Fibroblast of villous mesenchyme (primary cell): ENCODE measurements around the gene PRRT1. TPM values are rescaled to one million over a fixed set of nuclear protein-coding genes. Genes with fewer than 3 reads are reported as not detected.
A peak's percentile ranks its signal among the peaks of the same experiment; 100 is the strongest.

Experiments
- DNase-seq: peaks from one replicate; pipeline ENCODE4 v3.0.0-alpha.2; 2010; ENCODE audit warnings: low read depth
- H3K4me3 ChIP-seq: 2 replicates; pipeline ENCODE4 v1.5.1; 2011; ENCODE audit warnings: low read depth, mild to moderate bottlenecking, low read length
- total RNA-seq: library from RNA; depleted of rRNA; stranded (reverse); fragments of >200 nt; gene quantifications from 2 replicates; pipeline ENCODE4 v1.2.3, GENCODE V29; 2012
- TF ChIP-seq, protein P1 (sequence below): IDR thresholded peaks from 2 replicates; pipeline ENCODE4 v1.5.1; 2012; ENCODE audit warnings: low read depth, mild to moderate bottlenecking, low read length; ENCODE audit not compliant: insufficient read depth

The PRRT1 gene
- total RNA-seq, 1 donor, result under 0.01 TPM

DNA sequence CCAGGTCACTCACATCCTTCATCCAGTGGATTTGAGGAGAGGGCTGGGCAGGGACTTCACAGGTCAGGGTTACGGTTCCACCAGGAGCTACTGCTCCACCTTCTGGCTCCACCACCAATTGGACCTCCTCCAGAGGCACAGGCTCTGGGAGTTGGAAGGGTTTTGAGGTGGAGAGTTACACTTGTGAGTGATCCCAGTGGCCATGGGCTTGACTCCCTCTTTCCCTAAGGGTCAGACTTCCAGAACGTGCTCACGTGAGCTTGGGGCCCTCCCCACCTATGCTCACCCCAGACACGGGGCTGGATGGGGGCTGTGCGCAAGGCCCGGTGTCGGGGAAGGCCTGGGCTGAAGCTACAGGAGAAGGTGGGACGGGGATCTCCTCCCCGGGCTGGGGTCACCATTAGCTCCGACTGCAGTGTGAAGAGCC lies 30.8 kb upstream of the PRRT1 start:
- TF ChIP-seq, protein P1, sequence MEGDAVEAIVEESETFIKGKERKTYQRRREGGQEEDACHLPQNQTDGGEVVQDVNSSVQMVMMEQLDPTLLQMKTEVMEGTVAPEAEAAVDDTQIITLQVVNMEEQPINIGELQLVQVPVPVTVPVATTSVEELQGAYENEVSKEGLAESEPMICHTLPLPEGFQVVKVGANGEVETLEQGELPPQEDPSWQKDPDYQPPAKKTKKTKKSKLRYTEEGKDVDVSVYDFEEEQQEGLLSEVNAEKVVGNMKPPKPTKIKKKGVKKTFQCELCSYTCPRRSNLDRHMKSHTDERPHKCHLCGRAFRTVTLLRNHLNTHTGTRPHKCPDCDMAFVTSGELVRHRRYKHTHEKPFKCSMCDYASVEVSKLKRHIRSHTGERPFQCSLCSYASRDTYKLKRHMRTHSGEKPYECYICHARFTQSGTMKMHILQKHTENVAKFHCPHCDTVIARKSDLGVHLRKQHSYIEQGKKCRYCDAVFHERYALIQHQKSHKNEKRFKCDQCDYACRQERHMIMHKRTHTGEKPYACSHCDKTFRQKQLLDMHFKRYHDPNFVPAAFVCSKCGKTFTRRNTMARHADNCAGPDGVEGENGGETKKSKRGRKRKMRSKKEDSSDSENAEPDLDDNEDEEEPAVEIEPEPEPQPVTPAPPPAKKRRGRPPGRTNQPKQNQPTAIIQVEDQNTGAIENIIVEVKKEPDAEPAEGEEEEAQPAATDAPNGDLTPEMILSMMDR, result no peak
- no peak overlapping the region for H3K4me3 ChIP-seq
- DNase-seq, result no peak

DNA sequence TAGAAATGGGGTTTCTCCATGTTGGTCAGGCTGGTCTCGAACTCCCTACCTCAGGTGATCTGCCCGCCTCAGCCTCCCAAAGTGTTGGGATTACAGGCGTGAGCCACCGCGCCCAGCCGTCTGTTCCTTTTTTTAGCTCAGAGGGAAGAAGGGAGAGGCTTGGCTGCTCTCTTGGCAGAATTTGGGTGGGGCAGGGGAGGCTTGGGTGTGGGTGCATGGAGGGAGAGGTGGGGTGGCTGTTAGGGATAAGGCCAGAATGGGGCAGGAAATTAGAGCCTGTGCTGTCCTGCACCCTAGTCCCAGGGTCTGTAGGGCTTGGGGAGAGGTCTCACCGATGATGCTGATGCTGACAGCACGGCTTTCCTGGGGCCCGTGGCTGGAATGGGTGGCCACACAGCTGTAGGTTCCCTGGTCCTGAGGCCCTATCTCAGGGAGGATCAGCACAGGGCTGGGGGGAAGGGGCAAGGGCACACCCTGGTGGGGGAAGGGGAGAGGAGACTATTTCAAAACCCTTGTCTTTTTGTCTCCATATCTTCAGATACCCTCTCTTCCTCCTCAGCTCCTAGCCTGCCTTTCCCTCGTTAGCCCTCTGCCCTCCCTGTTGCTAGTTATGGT lies 30.3 kb upstream of the PRRT1 start:
- TF ChIP-seq, protein P1, result no peak
- DNase-seq, result no peak
- H3K4me3 ChIP-seq, result no peak overlapping the region

DNA sequence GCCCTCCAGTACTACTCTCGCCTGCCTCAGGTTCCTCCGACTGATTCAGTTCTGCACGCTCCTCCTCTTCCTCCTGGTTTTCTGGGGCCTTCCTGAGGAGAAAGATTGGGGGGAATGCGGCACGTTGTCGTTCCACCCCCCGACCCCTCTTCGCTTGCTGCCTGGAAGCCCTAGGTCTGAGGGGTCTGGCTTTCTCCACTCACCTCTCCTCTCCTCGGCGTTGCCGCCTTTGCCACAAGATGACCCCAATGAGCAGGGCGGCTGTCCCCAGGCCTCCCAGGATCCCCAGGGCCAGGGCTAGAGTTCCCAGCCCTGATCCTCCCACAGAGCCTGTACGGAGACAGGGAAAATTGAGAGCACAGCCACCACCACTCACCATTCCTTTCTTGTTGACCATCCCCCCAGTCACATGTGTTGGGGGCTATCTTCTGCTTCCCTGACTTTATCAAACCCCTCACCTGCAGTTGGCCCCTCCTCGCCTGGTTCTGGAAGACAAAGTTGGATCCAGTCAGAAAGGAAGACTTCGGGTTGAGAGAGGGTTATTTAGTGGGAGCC lies 29.5 kb upstream of the PRRT1 start:
- no peak for DNase-seq
- H3K4me3 ChIP-seq, result no peak overlapping the region
- TF ChIP-seq, protein P1, result no peak

DNA sequence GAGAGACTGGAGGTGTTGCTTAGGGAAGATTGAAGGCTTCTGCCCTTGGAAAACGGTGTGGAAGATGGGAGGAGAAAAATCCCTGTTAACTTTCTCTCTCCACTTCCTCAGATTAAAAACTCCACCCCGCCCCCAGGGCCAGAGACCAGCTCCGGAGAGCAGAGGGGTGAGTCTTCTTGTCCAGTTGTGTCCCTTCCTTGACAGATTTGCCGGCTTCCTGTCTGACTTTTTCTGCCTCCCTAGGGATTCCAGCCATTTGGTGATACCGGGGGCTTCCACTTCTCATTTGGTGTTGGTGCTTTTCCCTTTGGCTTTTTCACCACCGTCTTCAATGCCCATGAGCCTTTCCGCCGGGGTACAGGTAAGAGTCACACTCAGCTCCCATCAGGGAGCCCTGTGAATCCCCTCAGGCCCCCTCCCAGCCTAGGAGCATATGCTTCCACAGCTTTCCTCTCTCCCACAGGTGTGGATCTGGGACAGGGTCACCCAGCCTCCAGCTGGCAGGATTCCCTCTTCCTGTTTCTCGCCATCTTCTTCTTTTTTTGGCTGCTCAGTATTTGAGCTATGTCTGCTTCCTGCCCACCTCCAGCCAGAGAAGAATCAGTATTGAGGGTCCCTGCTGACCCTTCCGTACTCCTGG lies 28.1 kb upstream of the PRRT1 start:
- TF ChIP-seq, protein P1, result no peak
- no peak overlapping the region for H3K4me3 ChIP-seq

DNA sequence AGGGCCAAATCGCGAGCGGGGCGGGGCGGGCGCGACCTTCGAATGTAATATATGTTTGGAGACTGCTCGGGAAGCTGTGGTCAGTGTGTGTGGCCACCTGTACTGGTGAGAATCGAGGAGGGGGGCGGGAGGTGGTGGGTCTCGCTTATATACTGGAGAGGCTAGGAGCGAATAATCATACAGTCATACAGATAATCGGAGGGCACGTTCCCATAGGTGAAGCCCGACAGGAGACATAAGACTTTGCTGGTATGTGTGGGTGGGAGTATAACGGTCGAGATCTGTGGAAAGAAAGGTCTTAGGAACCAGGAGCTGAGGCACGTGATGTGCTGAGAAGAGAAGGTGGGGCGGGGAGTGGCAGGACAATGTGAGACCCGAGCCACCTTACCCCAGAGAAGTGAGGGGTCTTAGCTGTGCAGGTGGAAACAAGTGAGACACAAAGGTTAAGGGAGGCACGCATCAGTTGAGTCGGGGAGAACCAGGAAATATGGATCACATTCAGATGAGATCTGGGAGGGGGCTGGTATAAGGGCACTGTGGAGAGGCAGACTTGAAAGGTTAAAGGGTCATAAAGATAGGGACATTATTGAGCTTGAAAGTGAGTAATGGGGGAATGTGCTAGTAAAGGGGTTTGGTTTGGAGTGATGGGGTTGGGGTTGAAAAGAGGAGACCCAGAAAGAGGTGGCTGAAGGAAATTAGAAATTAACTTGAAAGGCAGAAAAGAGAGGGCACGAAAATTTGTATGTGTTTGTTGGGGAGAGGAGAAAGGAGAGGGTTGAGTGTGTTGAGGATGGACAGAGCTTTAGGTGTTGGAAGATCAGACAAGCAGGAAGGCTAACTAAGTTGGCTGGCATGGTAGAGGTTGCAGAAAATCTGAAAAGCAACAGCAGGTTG lies 27.1 kb upstream of the PRRT1 start:
- TF ChIP-seq, protein P1, result no peak
- H3K4me3 ChIP-seq, result peak overlapping the region; percentile 92
- DNase-seq, result no peak

More for the DNA sequence above, 28.1 kb upstream of the PRRT1 start:
- no peak for DNase-seq

DNA sequence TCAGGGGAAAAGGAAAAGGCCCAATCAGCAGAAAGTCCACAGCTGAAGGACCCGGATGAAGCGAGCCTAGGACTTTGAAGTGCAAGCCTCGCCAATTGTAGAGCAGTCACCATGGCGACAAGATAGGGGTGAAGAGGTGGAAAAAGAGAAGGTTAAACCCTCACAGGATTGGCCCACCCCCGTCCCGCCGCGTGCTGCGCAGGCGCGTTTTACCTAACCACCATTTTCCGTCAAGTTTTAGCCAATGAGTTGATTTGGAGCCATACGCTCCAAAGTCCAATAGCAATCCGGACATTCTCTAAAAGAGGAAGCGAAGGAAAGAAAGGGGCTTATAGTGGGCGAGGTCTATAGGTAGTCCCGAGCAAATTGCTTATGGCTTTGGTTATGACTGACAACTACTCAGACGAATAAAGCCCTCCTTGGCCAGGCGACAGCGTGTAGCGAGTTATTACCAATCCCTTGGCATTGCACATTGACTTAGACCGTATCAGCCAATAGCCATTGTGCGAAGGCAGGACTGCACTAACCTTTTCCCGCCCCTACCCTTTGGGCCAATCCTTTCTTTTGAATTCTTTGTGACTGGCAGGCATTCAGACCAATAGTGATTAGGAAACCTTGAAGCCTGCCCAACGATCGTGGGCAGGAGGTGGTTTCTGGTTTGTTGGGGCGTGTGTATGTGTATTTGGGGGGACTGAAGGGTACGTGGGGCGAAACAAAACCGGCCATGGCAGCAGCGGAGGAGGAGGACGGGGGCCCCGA lies 26.2 kb upstream of the PRRT1 start, which contains the start of gene RNF5:
TSS of gene RNF5 (plus strand) at position 618 of the 759 bp plus-strand sequence. CDS start at position 725, 107 bp downstream.
- H3K4me3 ChIP-seq, result peak within 1 kb of the TSS; percentile 92
- TF ChIP-seq, protein P1, result no peak
- peak; percentile 100 for DNase-seq
